CD4-positive, alpha-beta T cell treated with Interleukin-4 for 4 hours (primary cell): Measurements from ENCODE around the gene LGI1.

Source experiments
- DNase-seq: peaks from one replicate; pipeline ENCODE4 v3.0.0-alpha.2; 2020

Gene LGI1

DNA sequence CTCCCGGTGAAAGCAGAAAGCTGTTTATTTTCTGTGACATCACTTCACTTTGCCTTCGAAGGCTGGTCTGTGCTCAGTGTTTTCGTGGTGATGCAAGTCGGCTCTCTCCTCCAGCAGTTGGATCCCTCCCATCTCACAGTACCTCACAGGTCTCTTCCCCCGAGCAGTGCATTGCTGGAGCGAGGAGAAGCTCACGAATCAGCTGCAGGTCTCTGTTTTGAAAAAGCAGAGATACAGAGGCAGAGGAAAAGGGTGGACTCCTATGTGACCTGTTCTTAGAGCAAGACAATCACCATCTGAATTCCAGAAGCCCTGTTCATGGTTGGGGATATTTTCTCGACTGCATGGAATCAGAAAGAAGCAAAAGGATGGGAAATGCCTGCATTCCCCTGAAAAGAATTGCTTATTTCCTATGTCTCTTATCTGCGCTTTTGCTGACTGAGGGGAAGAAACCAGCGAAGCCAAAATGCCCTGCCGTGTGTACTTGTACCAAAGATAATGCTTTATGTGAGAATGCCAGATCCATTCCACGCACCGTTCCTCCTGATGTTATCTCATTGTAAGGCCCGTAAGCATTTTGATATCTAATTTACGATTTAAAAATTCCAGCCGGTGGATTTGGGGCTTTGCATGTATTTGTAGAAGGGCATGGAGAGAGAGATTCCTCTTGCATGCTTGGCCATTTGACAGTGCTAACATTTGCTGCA, at the start of gene LGI1:
TSS of gene LGI1 (plus strand) at position 136 of the 707 bp plus-strand sequence. CDS start at position 345, 209 bp downstream.
- DNase-seq, result no peak

- no peak for DNase-seq
Measured at GRCh38 chr10:93710333-93710909, 47.3 kb upstream of the LGI1 start.

- no peak for DNase-seq
Measured at GRCh38 chr10:93711891-93712290, 45.8 kb upstream of the LGI1 start.

DNA sequence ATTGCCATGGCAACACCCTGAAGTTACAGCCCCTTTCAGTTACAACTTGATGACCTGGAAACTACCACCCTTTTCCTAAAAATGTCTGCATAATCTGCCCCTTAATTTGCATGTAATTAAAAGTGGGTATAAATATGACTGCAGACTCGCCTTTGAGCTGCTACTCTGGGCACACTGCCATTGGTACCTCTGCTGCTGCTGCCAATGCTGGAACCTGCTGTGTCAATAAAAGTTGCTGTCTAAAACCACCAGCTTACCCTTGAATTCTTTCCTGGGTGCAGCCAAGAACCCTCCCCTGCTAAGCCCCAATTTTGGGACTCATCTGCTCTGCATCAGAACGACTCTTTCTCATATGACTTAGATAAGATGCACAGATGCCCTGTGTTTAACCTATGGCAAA, 45.1 kb upstream of the LGI1 start:
- no peak for DNase-seq

DNA sequence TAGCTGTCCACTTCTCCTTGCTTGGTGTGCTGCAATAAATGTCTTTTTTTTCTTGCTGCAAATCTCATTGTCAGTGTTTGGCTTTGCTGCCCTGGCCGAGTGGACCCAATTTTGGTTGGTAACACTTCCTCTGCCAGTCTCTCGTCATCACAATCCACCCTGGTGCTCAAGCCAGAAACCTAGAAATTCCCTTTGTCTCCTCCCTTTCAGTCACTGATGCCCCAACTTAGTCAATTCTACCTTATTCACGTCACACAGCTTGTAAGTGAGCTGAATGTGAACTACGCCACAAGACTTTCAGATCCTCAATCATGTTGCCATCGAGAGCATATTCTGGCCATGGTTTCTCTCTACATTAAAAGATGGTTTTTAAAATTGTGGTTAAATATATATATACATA, 42.4 kb upstream of the LGI1 start:
- DNase-seq, result peak; percentile 5

GRCh38 chr10:93716766-93717165, 41.0 kb upstream of the LGI1 start:
- no peak for DNase-seq

GRCh38 chr10:93718937-93719725, 38.6 kb upstream of the LGI1 start:
- no peak for DNase-seq

GRCh38 chr10:93719901-93720300, 37.8 kb upstream of the LGI1 start:
- DNase-seq, result no peak

DNA sequence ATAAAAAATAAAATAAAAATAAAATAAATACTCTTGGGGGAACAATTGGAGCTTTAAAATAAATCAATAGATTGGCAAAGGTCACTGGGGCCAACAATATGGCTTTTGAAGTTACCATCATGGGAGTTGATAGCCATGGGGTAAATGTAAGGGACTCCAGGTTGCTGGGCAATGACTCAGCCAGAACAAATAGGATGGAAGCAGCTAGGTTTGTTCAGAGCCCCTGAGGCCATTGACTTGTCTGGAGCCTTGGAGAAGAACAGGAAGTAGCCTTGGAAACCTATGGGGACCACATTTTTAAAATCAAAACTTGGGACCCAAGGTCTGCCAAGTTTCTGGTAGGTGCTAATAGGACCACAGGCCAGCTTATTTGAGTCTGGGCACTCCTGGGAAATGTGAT, 35.2 kb upstream of the LGI1 start:
- DNase-seq, result no peak

DNA sequence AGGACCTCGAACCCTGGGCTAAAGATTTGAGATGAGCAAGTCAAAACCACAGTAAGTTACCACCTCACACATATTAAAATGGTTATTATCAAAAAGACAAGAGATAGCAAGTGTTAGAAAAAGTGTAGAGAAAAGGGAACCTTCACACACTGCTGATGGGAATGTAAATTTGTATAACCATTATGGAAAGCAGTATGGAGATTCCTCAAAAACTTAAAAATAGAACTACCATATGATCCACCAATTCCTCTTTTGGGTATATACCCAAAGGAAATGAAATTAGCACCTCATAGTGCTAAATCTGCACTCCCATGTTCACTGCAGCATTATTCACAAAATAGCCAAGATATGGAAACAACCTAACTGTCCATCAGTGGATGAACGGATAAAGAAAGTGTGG, 34.6 kb upstream of the LGI1 start:
- DNase-seq, result no peak

DNA sequence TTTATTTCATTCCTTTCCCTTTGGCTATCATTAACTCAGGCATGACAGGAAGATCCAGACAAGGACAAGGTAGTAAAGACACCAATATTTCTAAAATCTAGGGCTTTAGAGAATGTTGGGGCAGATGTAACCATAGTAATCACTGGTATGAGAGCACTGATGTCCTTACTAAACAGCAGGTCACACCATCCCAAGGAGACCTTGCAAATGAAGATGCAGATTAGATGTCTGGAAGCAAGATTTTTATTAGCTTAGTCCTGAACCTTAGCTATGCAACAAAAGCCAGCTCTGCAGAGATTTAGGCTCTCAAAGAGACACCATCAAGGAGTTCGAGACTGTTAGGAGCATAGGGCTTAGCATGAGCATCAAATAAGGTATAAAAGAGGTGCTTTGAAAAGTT, 31.7 kb upstream of the LGI1 start:
- DNase-seq, result no peak

- no peak for DNase-seq
Measured at GRCh38 chr10:93741367-93741766, 16.4 kb upstream of the LGI1 start.

GRCh38 chr10:93742633-93743349, 14.9 kb upstream of the LGI1 start:
- DNase-seq, result no peak

DNA sequence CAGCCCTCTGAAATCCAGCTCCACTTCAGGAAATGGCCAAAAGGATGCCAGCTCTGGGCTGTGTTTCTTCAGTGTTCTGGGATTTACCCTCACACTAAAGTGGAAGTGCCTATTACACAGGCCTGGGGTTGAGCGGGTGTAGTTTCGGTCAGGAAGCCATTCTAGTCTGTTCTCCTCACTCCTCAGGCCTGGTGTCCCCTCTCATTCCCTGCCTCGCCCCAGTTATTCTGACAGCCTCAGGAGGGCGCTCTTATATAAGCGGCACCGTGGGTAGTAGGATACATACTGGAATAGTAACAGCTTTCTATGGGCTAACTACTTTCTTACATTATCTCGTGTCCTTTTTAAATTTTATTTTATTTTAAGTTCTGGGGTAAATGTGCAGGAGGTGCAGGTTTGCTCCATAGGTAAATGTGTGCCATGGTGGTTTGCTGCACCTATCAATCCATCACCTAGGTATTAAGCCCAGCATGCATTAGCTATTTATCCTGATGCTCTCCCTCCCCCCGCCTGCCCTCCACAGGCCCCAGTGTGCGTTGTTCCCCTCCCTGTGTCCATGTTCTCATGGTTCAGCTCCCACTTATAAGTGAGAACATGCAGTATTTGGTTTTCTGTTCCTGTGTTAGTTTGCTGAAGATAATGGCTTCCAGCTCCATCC, 12.2 kb upstream of the LGI1 start:
- no peak for DNase-seq

- DNase-seq, result no peak
Measured at GRCh38 chr10:93746844-93747284, 10.9 kb upstream of the LGI1 start.

GRCh38 chr10:93749218-93749799, 8.4 kb upstream of the LGI1 start:
- no peak for DNase-seq

DNA sequence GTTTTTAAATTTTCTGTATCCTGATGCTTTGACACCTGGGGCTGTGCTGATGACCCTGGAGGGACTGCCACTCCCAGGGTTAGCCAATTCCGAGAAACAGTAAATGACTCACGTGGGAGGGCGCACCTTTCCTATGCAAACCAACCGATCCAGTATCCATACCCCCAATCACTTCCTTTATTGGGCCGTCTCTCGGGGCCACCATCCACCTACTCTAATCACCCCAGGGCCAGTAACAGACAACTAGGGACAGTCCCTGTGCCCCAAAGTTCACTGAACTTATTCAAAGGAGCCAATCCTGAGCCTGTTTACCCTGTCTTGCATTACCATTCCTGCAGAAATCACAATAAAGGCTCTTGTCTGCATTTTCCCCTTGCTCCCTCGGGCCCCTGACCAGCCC, 6.6 kb upstream of the LGI1 start:
- DNase-seq, result no peak

DNA sequence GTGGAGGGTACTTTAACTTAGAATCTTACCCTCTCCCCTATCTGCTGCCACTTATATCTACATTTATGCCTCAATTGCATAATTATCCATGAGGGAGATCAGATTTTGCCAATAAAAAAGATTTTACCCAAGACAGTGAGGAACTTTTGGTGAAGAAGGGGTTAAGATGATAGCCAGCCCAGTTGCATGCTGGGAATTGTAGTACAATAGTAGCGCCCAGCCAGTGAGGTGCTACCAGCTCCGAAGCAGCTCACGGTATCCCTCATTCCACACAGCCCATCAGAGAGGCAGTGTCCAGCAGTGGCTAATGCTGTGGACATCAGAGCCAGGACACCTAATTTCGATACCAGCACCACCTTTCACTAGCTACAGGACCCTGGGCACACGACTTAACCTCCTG, 5.9 kb upstream of the LGI1 start:
- no peak for DNase-seq

GRCh38 chr10:93752761-93753160, 5.0 kb upstream of the LGI1 start:
- DNase-seq, result no peak

DNA sequence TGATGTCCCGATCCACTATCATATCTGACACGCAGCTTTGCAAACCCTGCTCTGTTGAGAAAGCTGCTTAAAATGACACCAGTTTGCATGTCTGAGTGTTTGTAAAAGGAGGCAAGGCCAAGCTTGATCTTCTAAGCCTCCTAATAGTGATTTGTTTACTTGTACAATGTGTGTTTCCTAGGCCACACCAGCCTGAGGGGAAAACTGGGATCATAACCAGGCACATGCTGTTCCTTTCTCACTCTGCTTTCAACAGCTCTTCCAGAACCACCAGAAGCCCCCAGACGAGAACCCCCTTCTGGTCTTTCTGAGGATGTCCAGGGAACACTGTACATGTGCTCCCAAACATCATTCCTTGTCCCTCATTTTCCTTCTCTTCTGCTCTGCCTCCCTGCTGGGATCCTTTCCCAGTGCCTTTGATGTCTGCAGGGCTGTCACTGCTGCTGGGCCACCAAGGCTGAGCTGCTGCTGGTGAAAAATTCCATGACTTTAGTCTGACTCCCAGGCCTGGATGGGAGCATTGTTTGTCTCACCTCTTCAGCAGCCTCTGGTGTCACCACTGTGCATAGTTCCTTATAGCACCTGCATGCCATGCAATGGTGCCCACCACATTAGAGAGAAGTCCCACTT, 4.0 kb upstream of the LGI1 start:
- no peak for DNase-seq

DNA sequence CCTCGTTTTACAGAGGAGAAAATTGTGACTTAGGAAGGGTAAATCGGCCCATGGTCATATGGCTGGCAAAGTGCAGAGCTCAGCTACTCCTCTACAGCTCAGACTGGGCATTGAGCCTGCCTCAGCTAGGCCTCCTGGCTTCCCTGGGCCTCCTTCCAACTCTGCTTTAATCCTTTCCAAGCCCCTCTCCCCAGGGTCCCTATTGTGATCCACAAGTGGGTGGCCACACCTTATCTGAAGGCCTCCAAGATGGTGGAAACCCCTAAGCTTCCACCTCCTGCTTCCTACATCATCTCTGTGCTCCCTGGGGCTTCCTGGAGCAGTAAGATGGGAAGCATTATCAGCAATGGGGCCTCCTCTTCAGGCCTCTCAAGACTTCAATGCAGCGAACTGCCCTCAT, 3.0 kb upstream of the LGI1 start:
- DNase-seq, result no peak
